Psoas muscle (tissue), 8 donors: ENCODE results near the gene HEATR3. TPM values are rescaled to one million over a fixed set of nuclear protein-coding genes. Genes with fewer than 3 reads are reported as not detected.

ENCODE experiments used
- ATAC-seq, 4 donors: fragments of 200-7000 bp; cut with Tn5 transposase; one replicate each; pipeline ENCODE4 v1.9.1; 2020; ENCODE audit warnings: moderate library complexity in 3 of 4, mild to moderate bottlenecking in 2 of 4
- DNase-seq, 2 donors: peaks; one replicate each; pipeline ENCODE4 v3.0.0-alpha.2; 2020
- H3K27ac ChIP-seq: fragments of 200-600 bp; one replicate; pipeline ENCODE4 v1.8.0; 2022
- H3K27me3 ChIP-seq, 3 donors: fragments of 200-600 bp in 1 of 3; one replicate each; pipeline versions ENCODE4 v1.6.1 to v1.8.0; 2013 to 2022; ENCODE audit warnings: low read length in 2 of 3, mild to moderate bottlenecking in 2 of 3, moderate library complexity in 1 of 3; ENCODE audit not compliant: insufficient read depth in 3 of 3
- H3K36me3 ChIP-seq, 2 donors: fragments of 200-600 bp in 1 of 2; one replicate each; pipeline versions ENCODE4 v1.6.1 to v1.8.0; 2013 to 2022; ENCODE audit warnings: low read depth in 1 of 2, mild to moderate bottlenecking in 1 of 2, moderate library complexity in 1 of 2; ENCODE audit not compliant: insufficient read depth in 1 of 2
- H3K4me1 ChIP-seq: fragments of 200-600 bp; one replicate; pipeline ENCODE4 v1.8.0; 2022
- H3K4me3 ChIP-seq: fragments of 200-600 bp; one replicate; pipeline ENCODE4 v1.8.0; 2022; ENCODE audit warnings: mild to moderate bottlenecking
- H3K9me3 ChIP-seq: fragments of 200-600 bp; one replicate; pipeline ENCODE4 v1.8.0; 2022
- CTCF ChIP-seq: fragments of 200-600 bp; IDR thresholded peaks from one replicate; pipeline ENCODE4 v1.8.0; 2022; ENCODE audit warnings: antibody characterized with exemption
- WGBS, 3 donors: extraction: QIAGEN DNeasy Blood & Tissue Kit; methylation state at CpG; one replicate each; pipeline versions ENCODE4 v1.1.6 to v1.1.7; 2013; 5-methylcytosine and 5-hydroxymethylcytosine counted together
- intact Hi-C, 2 donors: fragments of 100-400 bp; cut with DNase I; formaldehyde crosslinking; loops; one replicate each; pipeline versions ENCODE4 v1.11.0 to v1.14.2; 2022
- polyA plus RNA-seq, 3 donors: library from polyadenylated mRNA; stranded (reverse); fragments of 200-250 nt; gene quantifications; one replicate each; pipeline ENCODE4 v1.2.3, GENCODE V29; 2013
- total RNA-seq, 4 donors: library from RNA; stranded (reverse); fragmentation: NEBNext Ultra II Directional in 2 of 4; extraction: Animal tissue kit (Norgen Biotek cat#: 25700) in 2 of 4; gene quantifications; one replicate each; pipeline versions ENCODE4 v1.2.1 to v1.2.4, GENCODE V29; 2021 to 2023
- donor health status: healthy with polysubstance abuse.
- donor health status: DM: no; HTN: no; CAD: no; lungs with moderate emphysema.
- donor health status: Bipolar disorder and iron deficiency.
- donor health status: healthy.
- donor health status: DM: yes; HTN: yes; CAD: no.
- donor health status: DM: no; HTN: no; CAD: no.
- donor health status: DM: no; HTN: no; CAD: no.
- donor health status: DM: yes; HTN: yes; CAD: no.

Gene HEATR3
- total and polyA plus RNA-seq, 7 donors, result 8.6 to 20.9 (median 12.1) TPM

GRCh38 chr16:50024207-50024606 lies 41.6 kb upstream of the HEATR3 start:
- ATAC-seq, result no peak
- 89 to 93% (median 90%) methylated on average over 11 of the region's 11 CpGs for WGBS, 3 donors
- H3K4me1 ChIP-seq, result peaks cover 10% of the 10 kb centered on the region
- no peak for TF ChIP-seq CTCF
- H3K27ac ChIP-seq, result no peak overlapping the region
- H3K27me3 ChIP-seq, result no peaks in the 10 kb centered on the region
- no peak overlapping the region for H3K4me3 ChIP-seq
- peaks cover 0 to 14% of the 10 kb centered on the region in 2 donors for H3K36me3 ChIP-seq
- intact Hi-C loops, result loop anchor here in 1 of 2 donors (2.0 to 10.0 kb wide), 5 partner anchors 43 to 781 kb away; partner anchors contain the start of gene BRD7
- H3K9me3 ChIP-seq, result no peaks in the 10 kb centered on the region
- no peak for DNase-seq

- Histone ChIP-seq H3K27ac (peak within 1 kb of the TSS; percentile 85), H3K27me3 (no peaks in the 10 kb centered on the region), H3K9me3 (no peaks in the 10 kb centered on the region), H3K4me1 (peaks cover 10% of the 10 kb centered on the region), H3K36me3 (peaks cover 0 to 20% of the 10 kb centered on the region in 2 donors), H3K4me3 (peak within 1 kb of the TSS; percentile 100)
- peak; percentile 100 for TF ChIP-seq CTCF
- intact Hi-C loops, result loop anchor here in 1 of 2 donors (2.0 to 10.0 kb wide), 5 partner anchors 42 to 780 kb away; partner anchors contain the start of gene BRD7
- WGBS, 3 donors, result 0 to 1% (median 0%) methylated on average over 54 to 65 of the region's 65 CpGs
- ATAC-seq (peak; percentile 100), DNase-seq (peak; percentile 94 to 97)
Observed at GRCh38 chr16:50024684-50025536, 40.9 kb upstream of the HEATR3 start, which contains the start of gene CNEP1R1. CNEP1R1 (plus strand) TSS chr16:50025225; CDS start chr16:50025316, 91 bp downstream.

GRCh38 chr16:50025537-50025931 lies 40.2 kb upstream of the HEATR3 start:
- intact Hi-C loops, result loop anchor here in 1 of 2 donors (2.0 to 10.0 kb wide), 5 partner anchors 41 to 779 kb away; partner anchors contain the start of gene BRD7
- Histone ChIP-seq H3K27me3 (no peaks in the 10 kb centered on the region), H3K36me3 (peaks cover 0 to 26% of the 10 kb centered on the region in 2 donors), H3K4me3 (peak overlapping the region; percentile 100), H3K4me1 (peaks cover 10% of the 10 kb centered on the region), H3K27ac (peak overlapping the region; percentile 85), H3K9me3 (no peaks in the 10 kb centered on the region)
- 0% methylated on average over 17 of the region's 17 CpGs for WGBS, 3 donors
- DNase-seq (no peak), ATAC-seq (peak in 1 of 4 donors; percentile 4)
- TF ChIP-seq CTCF, result no peak

GRCh38 chr16:50027829-50028228 lies 37.9 kb upstream of the HEATR3 start:
- ATAC-seq, result no peak
- Histone ChIP-seq H3K4me1 (peaks cover 10% of the 10 kb centered on the region), H3K27me3 (no peaks in the 10 kb centered on the region), H3K27ac (no peak overlapping the region), H3K9me3 (no peaks in the 10 kb centered on the region), H3K36me3 (peaks cover 5 to 49% of the 10 kb centered on the region in 2 donors), H3K4me3 (no peak overlapping the region)
- no peak for DNase-seq
- TF ChIP-seq CTCF, result no peak
- intact Hi-C loops, result loop anchor here in 1 of 2 donors (10.0 kb wide), 3 partner anchors 337 to 777 kb away; partner anchors contain the start of gene BRD7
- WGBS, 3 donors, result 84 to 94% (median 88%) methylated on average over 5 of the region's 5 CpGs
